Measurements from ENCODE around the gene ELFN1. TPM values are rescaled to one million over a fixed set of nuclear protein-coding genes. Genes with fewer than 3 reads are reported as not detected.

Gene ELFN1
- total RNA-seq, 1 donor = 12.7 TPM

GRCh38 chr7:1691096-1691495, 21.0 kb downstream of the ELFN1 start:
- H2AFZ ChIP-seq (ENCODE audit: low read length) = no peak overlapping the region
- H3K79me2 ChIP-seq (ENCODE audit: insufficient read depth, low read length) = peaks cover 8% of the 10 kb centered on the region
- TF ChIP-seq, protein P1, sequence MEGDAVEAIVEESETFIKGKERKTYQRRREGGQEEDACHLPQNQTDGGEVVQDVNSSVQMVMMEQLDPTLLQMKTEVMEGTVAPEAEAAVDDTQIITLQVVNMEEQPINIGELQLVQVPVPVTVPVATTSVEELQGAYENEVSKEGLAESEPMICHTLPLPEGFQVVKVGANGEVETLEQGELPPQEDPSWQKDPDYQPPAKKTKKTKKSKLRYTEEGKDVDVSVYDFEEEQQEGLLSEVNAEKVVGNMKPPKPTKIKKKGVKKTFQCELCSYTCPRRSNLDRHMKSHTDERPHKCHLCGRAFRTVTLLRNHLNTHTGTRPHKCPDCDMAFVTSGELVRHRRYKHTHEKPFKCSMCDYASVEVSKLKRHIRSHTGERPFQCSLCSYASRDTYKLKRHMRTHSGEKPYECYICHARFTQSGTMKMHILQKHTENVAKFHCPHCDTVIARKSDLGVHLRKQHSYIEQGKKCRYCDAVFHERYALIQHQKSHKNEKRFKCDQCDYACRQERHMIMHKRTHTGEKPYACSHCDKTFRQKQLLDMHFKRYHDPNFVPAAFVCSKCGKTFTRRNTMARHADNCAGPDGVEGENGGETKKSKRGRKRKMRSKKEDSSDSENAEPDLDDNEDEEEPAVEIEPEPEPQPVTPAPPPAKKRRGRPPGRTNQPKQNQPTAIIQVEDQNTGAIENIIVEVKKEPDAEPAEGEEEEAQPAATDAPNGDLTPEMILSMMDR (IDR thresholded peaks at IDR 0.05; ENCODE audit: extremely low read depth, low read depth, low read length) = no peak
- H3K4me1 ChIP-seq (ENCODE audit: insufficient read depth, low read length) = no peaks in the 10 kb centered on the region
- no peaks in the 10 kb centered on the region for H3K9me3 ChIP-seq (ENCODE audit: low read depth, low read length)
- no peak overlapping the region for H3K27ac ChIP-seq (ENCODE audit: low read depth, low read length)
- H4K20me1 ChIP-seq (ENCODE audit: insufficient read depth, low read length) = no peaks in the 10 kb centered on the region
- no peaks in the 10 kb centered on the region for H3K36me3 ChIP-seq (ENCODE audit: insufficient read depth, low read length)
- DNase-seq (ENCODE audit: insufficient read length, low spot score, missing footprints) = no peak
- H3K27me3 ChIP-seq (ENCODE audit: insufficient read depth, low read length) = no peaks in the 10 kb centered on the region
- no peak overlapping the region for H3K4me3 ChIP-seq (ENCODE audit: insufficient read depth, low read length)
- H3K4me2 ChIP-seq (ENCODE audit: insufficient read depth, low read length) = no peak overlapping the region

GRCh38 chr7:1691601-1692514, 21.8 kb downstream of the ELFN1 start:
- no peaks in the 10 kb centered on the region for H3K36me3 ChIP-seq (ENCODE audit: insufficient read depth, low read length)
- H3K27me3 ChIP-seq (ENCODE audit: insufficient read depth, low read length) = no peaks in the 10 kb centered on the region
- no peaks in the 10 kb centered on the region for H3K4me1 ChIP-seq (ENCODE audit: insufficient read depth, low read length)
- TF ChIP-seq, protein P1 (IDR thresholded peaks at IDR 0.05; ENCODE audit: extremely low read depth, low read depth, low read length) = no peak
- H4K20me1 ChIP-seq (ENCODE audit: insufficient read depth, low read length) = no peaks in the 10 kb centered on the region
- H3K9me3 ChIP-seq (ENCODE audit: low read depth, low read length) = no peaks in the 10 kb centered on the region
- H3K79me2 ChIP-seq (ENCODE audit: insufficient read depth, low read length) = peaks cover 6% of the 10 kb centered on the region
- DNase-seq (ENCODE audit: insufficient read length, low spot score, missing footprints) = no peak
- H3K27ac ChIP-seq (ENCODE audit: low read depth, low read length) = no peak overlapping the region
- no peak overlapping the region for H3K4me3 ChIP-seq (ENCODE audit: insufficient read depth, low read length)
- H2AFZ ChIP-seq (ENCODE audit: low read length) = no peak overlapping the region
- no peak overlapping the region for H3K4me2 ChIP-seq (ENCODE audit: insufficient read depth, low read length)

DNA sequence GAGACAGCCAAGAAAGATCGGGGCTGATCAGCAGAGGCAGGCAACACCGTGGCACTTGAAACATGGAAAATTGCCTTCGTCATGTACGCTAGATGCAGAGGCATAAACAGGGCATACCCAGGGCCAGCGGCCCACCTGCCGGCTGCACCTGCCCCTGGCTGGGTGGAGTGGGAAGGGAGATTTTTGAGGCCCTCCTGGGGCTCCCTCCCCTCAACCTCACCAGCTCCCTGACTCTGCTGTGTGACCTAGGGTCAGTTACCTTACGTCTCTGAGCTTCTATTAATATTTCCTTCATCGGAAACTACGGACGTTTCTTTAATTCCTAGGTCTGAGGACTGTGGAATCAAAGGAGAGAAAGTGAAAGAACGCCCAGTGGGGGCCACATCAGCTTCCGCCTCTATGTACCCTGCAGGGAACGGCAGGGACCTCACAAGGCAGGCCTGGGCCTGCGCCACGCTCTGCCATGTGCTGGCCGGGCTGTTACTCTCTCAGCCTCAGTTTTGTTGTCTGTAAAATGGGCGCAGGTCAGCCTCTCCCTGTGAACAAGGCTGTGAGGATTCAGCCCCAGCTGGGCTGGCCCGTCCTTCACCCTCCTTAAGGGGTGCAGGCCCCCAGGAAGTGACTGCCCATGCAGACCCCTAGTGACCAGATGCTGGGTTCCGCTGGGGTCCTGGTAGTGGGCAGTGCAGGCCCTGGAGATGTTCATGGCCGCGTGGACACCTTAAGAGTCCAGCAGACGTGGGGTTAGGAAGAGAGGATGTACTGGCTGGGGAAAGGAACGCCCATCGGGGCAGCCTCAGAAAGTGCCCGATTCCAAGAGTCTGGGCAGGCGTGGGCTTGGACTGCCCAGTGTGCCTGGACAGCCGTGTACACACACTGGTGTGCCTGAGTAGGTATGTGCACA, 22.7 kb downstream of the ELFN1 start:
- H3K4me1 ChIP-seq (ENCODE audit: insufficient read depth, low read length) = no peaks in the 10 kb centered on the region
- H2AFZ ChIP-seq (ENCODE audit: low read length) = no peak overlapping the region
- TF ChIP-seq, protein P1 (IDR thresholded peaks at IDR 0.05; ENCODE audit: extremely low read depth, low read depth, low read length) = no peak
- no peaks in the 10 kb centered on the region for H4K20me1 ChIP-seq (ENCODE audit: insufficient read depth, low read length)
- H3K27ac ChIP-seq (ENCODE audit: low read depth, low read length) = no peak overlapping the region
- no peaks in the 10 kb centered on the region for H3K27me3 ChIP-seq (ENCODE audit: insufficient read depth, low read length)
- H3K4me2 ChIP-seq (ENCODE audit: insufficient read depth, low read length) = no peak overlapping the region
- no peak overlapping the region for H3K4me3 ChIP-seq (ENCODE audit: insufficient read depth, low read length)
- H3K36me3 ChIP-seq (ENCODE audit: insufficient read depth, low read length) = no peaks in the 10 kb centered on the region
- H3K79me2 ChIP-seq (ENCODE audit: insufficient read depth, low read length) = peaks cover 6% of the 10 kb centered on the region
- no peak for DNase-seq (ENCODE audit: insufficient read length, low spot score, missing footprints)
- H3K9me3 ChIP-seq (ENCODE audit: low read depth, low read length) = no peaks in the 10 kb centered on the region

Measured in osteoblast (primary cell).